ENCODE measurements around the gene ZFC3H1.
A peak's percentile ranks its signal among the peaks of the same experiment; 100 is the strongest.

The ZFC3H1 gene

GRCh38 chr12:71645268-71645667 lies 18.4 kb downstream of the ZFC3H1 start:
- H3K9me2 ChIP-seq (replicated peaks; ENCODE audit: insufficient read depth, low read length) = no peaks in the 10 kb centered on the region

GRCh38 chr12:71642264-71642663 lies 21.4 kb downstream of the ZFC3H1 start:
- no peak overlapping the region for H3K4me2 ChIP-seq (ENCODE audit: low read depth, low read length)
- H3F3A ChIP-seq (ENCODE audit: insufficient read depth, low read length) = peaks cover 7% of the 10 kb centered on the region; the same call in 1 of the 2 replicates
- peak overlapping the region; percentile 36; the same call in 1 of the 2 replicates for H3K27ac ChIP-seq (ENCODE audit: low read length)
- peaks cover 6% of the 10 kb centered on the region; the same call in 1 of the 2 replicates for H3K4me1 ChIP-seq (ENCODE audit: low read length)
- DNase-seq = peak; percentile 11
- no peak overlapping the region for H2AFZ ChIP-seq (ENCODE audit: low read length)
- H3K4me3 ChIP-seq (ENCODE audit: low read length) = no peak overlapping the region
- peaks cover 25% of the 10 kb centered on the region for H3K79me2 ChIP-seq (ENCODE audit: low read length)
- no peaks in the 10 kb centered on the region for H4K20me1 ChIP-seq (ENCODE audit: insufficient read depth, low read length)
- H3K9me2 ChIP-seq (replicated peaks; ENCODE audit: insufficient read depth, low read length) = no peaks in the 10 kb centered on the region
- H3K36me3 ChIP-seq (replicated peaks; ENCODE audit: insufficient read depth, low read length) = peaks cover 14% of the 10 kb centered on the region; the same call in 1 of the 2 replicates
- no peak overlapping the region for H3K9ac ChIP-seq (ENCODE audit: low read length)
- H3K27me3 ChIP-seq (replicated peaks; ENCODE audit: insufficient read depth, low read length) = no peaks in the 10 kb centered on the region
- H3K9me3 ChIP-seq (replicated peaks; ENCODE audit: insufficient read depth, low read length) = no peaks in the 10 kb centered on the region
- TF ChIP-seq EZH2 (optimal IDR thresholded peaks at IDR 0.05; ENCODE audit: low read depth, low read length) (no peak), CTCF (IDR thresholded peaks at IDR 0.05; ENCODE audit: low read length) (no peak), EZH2phosphoT487 (IDR thresholded peaks at IDR 0.05; ENCODE audit: low read length) (no peak)

More at GRCh38 chr12:71645268-71645667, 18.4 kb downstream of the ZFC3H1 start:
- Histone ChIP-seq H3K27ac (ENCODE audit: low read length) (no peak overlapping the region), H3K79me2 (ENCODE audit: low read length) (peaks cover 42% of the 10 kb centered on the region), H3K9ac (ENCODE audit: low read length) (no peak overlapping the region), H3K4me2 (ENCODE audit: low read depth, low read length) (no peak overlapping the region), H3K27me3 (replicated peaks; ENCODE audit: insufficient read depth, low read length) (no peaks in the 10 kb centered on the region), H3K36me3 (replicated peaks; ENCODE audit: insufficient read depth, low read length) (peaks cover 12% of the 10 kb centered on the region; the same call in 1 of the 2 replicates), H3K4me3 (ENCODE audit: low read length) (no peak overlapping the region), H3F3A (ENCODE audit: insufficient read depth, low read length) (peaks cover 7% of the 10 kb centered on the region; the same call in 1 of the 2 replicates), H2AFZ (ENCODE audit: low read length) (no peak overlapping the region), H3K9me3 (replicated peaks; ENCODE audit: insufficient read depth, low read length) (no peaks in the 10 kb centered on the region), H3K4me1 (ENCODE audit: low read length) (peaks cover 6% of the 10 kb centered on the region; the same call in 1 of the 2 replicates), H4K20me1 (ENCODE audit: insufficient read depth, low read length) (no peaks in the 10 kb centered on the region)
- no peak for TF ChIP-seq EZH2phosphoT487 (IDR thresholded peaks at IDR 0.05; ENCODE audit: low read length)
- no peak for TF ChIP-seq CTCF (IDR thresholded peaks at IDR 0.05; ENCODE audit: low read length)
- TF ChIP-seq EZH2 (optimal IDR thresholded peaks at IDR 0.05; ENCODE audit: low read depth, low read length) = no peak
- DNase-seq = no peak

GRCh38 chr12:71641390-71641789 lies 22.3 kb downstream of the ZFC3H1 start:
- Histone ChIP-seq H3K4me3 (ENCODE audit: low read length) (no peak overlapping the region), H3K4me2 (ENCODE audit: low read depth, low read length) (no peak overlapping the region), H3K27ac (ENCODE audit: low read length) (peak overlapping the region; percentile 36; the same call in 1 of the 2 replicates), H3F3A (ENCODE audit: insufficient read depth, low read length) (peaks cover 7% of the 10 kb centered on the region; the same call in 1 of the 2 replicates), H2AFZ (ENCODE audit: low read length) (no peak overlapping the region), H3K36me3 (replicated peaks; ENCODE audit: insufficient read depth, low read length) (peaks cover 11% of the 10 kb centered on the region; the same call in 1 of the 2 replicates), H3K79me2 (ENCODE audit: low read length) (peaks cover 18% of the 10 kb centered on the region; the same call in 1 of the 2 replicates), H3K4me1 (ENCODE audit: low read length) (peaks cover 6% of the 10 kb centered on the region; the same call in 1 of the 2 replicates), H3K9me2 (replicated peaks; ENCODE audit: insufficient read depth, low read length) (no peaks in the 10 kb centered on the region), H3K9me3 (replicated peaks; ENCODE audit: insufficient read depth, low read length) (no peaks in the 10 kb centered on the region), H3K27me3 (replicated peaks; ENCODE audit: insufficient read depth, low read length) (no peaks in the 10 kb centered on the region), H4K20me1 (ENCODE audit: insufficient read depth, low read length) (no peaks in the 10 kb centered on the region; the same call in 1 of the 2 replicates), H3K9ac (ENCODE audit: low read length) (no peak overlapping the region)
- no peak for DNase-seq
- no peak for TF ChIP-seq EZH2phosphoT487 (IDR thresholded peaks at IDR 0.05; ENCODE audit: low read length)

DNA sequence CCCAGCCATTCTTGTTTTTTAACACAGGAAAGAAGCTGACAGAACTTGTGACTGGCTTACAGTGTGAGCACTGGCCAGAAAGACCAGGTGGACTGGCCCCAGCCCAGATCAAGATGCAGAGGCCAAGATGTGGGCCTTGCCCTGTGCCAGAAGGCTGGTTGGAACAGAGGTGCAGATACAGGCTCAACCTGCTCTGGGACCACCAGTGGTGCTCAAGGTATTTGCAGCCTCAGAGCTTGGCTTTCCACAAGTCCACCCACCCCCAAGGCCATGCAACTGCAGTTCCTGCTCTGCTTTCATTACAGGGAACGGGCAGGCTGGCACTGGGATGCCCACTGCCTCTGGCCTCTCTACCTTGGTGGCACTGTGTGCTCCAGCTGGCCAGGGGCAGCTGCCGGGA lies 23.3 kb downstream of the ZFC3H1 start:
- Histone ChIP-seq H3K9me2 (replicated peaks; ENCODE audit: insufficient read depth, low read length) (no peaks in the 10 kb centered on the region), H3K27ac (ENCODE audit: low read length) (no peak overlapping the region), H3K27me3 (replicated peaks; ENCODE audit: insufficient read depth, low read length) (no peaks in the 10 kb centered on the region), H3K4me3 (ENCODE audit: low read length) (no peak overlapping the region), H3K4me1 (ENCODE audit: low read length) (peaks cover 6% of the 10 kb centered on the region; the same call in 1 of the 2 replicates), H3K4me2 (ENCODE audit: low read depth, low read length) (no peak overlapping the region), H3K9me3 (replicated peaks; ENCODE audit: insufficient read depth, low read length) (no peaks in the 10 kb centered on the region), H4K20me1 (ENCODE audit: insufficient read depth, low read length) (no peaks in the 10 kb centered on the region; the same call in 1 of the 2 replicates), H2AFZ (ENCODE audit: low read length) (no peak overlapping the region), H3K9ac (ENCODE audit: low read length) (no peak overlapping the region), H3F3A (ENCODE audit: insufficient read depth, low read length) (peaks cover 7% of the 10 kb centered on the region; the same call in 1 of the 2 replicates), H3K79me2 (ENCODE audit: low read length) (peaks cover 14% of the 10 kb centered on the region; the same call in 1 of the 2 replicates), H3K36me3 (replicated peaks; ENCODE audit: insufficient read depth, low read length) (peaks cover 18% of the 10 kb centered on the region)
- DNase-seq = no peak
- no peak for TF ChIP-seq EZH2phosphoT487 (IDR thresholded peaks at IDR 0.05; ENCODE audit: low read length)
- no peak for TF ChIP-seq EZH2 (optimal IDR thresholded peaks at IDR 0.05; ENCODE audit: low read depth, low read length)
- no peak for TF ChIP-seq CTCF (IDR thresholded peaks at IDR 0.05; ENCODE audit: low read length)
